Measurements from ENCODE around the gene SYNGAP1. TPM values are rescaled to one million over a fixed set of nuclear protein-coding genes. Genes with fewer than 3 reads are reported as not detected.

Gene SYNGAP1
- polyA plus RNA-seq, 1 donor from 2014 or later = 4.3 TPM

- H3K27ac ChIP-seq (ENCODE audit: low read length) = peak overlapping the region; percentile 54
- no peaks in the 10 kb centered on the region for H3K9me3 ChIP-seq (ENCODE audit: low read length)
- H3K9ac ChIP-seq (ENCODE audit: low read length) = peak overlapping the region; percentile 70
- H3K27me3 ChIP-seq (ENCODE audit: insufficient read depth, low read depth, low read length) = no peaks in the 10 kb centered on the region
- peak overlapping the region; percentile 85 for H3K4me3 ChIP-seq (ENCODE audit: low read length)
- peak overlapping the region; percentile 73 for H3K4me2 ChIP-seq (ENCODE audit: low read length)
- H4K20me1 ChIP-seq (ENCODE audit: insufficient read depth) = no peaks in the 10 kb centered on the region
- peaks cover 20% of the 10 kb centered on the region for H3K79me2 ChIP-seq (replicated peaks; ENCODE audit: insufficient read depth, low read length)
- no peak for TF ChIP-seq POLR2AphosphoS5 (IDR thresholded peaks at IDR 0.05)
- TF ChIP-seq TAF1 (IDR thresholded peaks at IDR 0.05; ENCODE audit: low read depth) = no peak
- no peak for TF ChIP-seq RAD21 (conservative IDR thresholded peaks at IDR 0.05)
- no peak for TF ChIP-seq EP300 (conservative IDR thresholded peaks at IDR 0.05; ENCODE audit: poor library complexity, severe bottlenecking)
- no peak for TF ChIP-seq MXI1 (conservative IDR thresholded peaks at IDR 0.05; ENCODE audit: poor library complexity, severe bottlenecking)
- no peak for TF ChIP-seq CTCF (IDR thresholded peaks at IDR 0.05; ENCODE audit: poor library complexity, severe bottlenecking)
- no peak for TF ChIP-seq REST (IDR thresholded peaks at IDR 0.05; ENCODE audit: borderline replicate concordance)
- TF ChIP-seq EZH2 (IDR thresholded peaks at IDR 0.05; ENCODE audit: borderline replicate concordance, insufficient read depth, low read length, poor library complexity, severe bottlenecking) = no peak
- TF ChIP-seq SMC3 (conservative IDR thresholded peaks at IDR 0.05; ENCODE audit: poor library complexity) = no peak
- H2AFZ ChIP-seq (ENCODE audit: low read depth, low read length) = no peak overlapping the region
- H3K9me2 ChIP-seq (ENCODE audit: insufficient read depth, low read length) = no peaks in the 10 kb centered on the region
- no peaks in the 10 kb centered on the region for H3K36me3 ChIP-seq (ENCODE audit: insufficient read depth, low read length)
- no peaks in the 10 kb centered on the region for H3F3A ChIP-seq (ENCODE audit: insufficient read depth, low read length, poor library complexity, severe bottlenecking)
Measured at GRCh38 chr6:33455051-33455450, 35.2 kb downstream of the SYNGAP1 start.

- Histone ChIP-seq H3K9me2 (ENCODE audit: insufficient read depth, low read length) (no peaks in the 10 kb centered on the region), H3K27ac (ENCODE audit: low read length) (no peak overlapping the region), H3K79me2 (replicated peaks; ENCODE audit: insufficient read depth, low read length) (peaks cover 20% of the 10 kb centered on the region), H3K27me3 (ENCODE audit: insufficient read depth, low read depth, low read length) (no peaks in the 10 kb centered on the region), H3K4me2 (ENCODE audit: low read length) (no peak overlapping the region), H4K20me1 (ENCODE audit: insufficient read depth) (no peaks in the 10 kb centered on the region), H3K36me3 (ENCODE audit: insufficient read depth, low read length) (no peaks in the 10 kb centered on the region), H2AFZ (ENCODE audit: low read depth, low read length) (no peak overlapping the region), H3K4me3 (ENCODE audit: low read length) (no peak overlapping the region), H3F3A (ENCODE audit: insufficient read depth, low read length, poor library complexity, severe bottlenecking) (no peaks in the 10 kb centered on the region), H3K9me3 (ENCODE audit: low read length) (no peaks in the 10 kb centered on the region), H3K9ac (ENCODE audit: low read length) (no peak overlapping the region)
- TF ChIP-seq CTCF (IDR thresholded peaks at IDR 0.05; ENCODE audit: poor library complexity, severe bottlenecking) (no peak), MXI1 (conservative IDR thresholded peaks at IDR 0.05; ENCODE audit: poor library complexity, severe bottlenecking) (no peak), POLR2AphosphoS5 (IDR thresholded peaks at IDR 0.05) (no peak), EP300 (conservative IDR thresholded peaks at IDR 0.05; ENCODE audit: poor library complexity, severe bottlenecking) (no peak)
Measured at GRCh38 chr6:33456156-33456555, 36.3 kb downstream of the SYNGAP1 start.

Measured in neural cell (in vitro differentiated cells).